ENCODE data around the gene C1QL4.

The C1QL4 gene

DNA sequence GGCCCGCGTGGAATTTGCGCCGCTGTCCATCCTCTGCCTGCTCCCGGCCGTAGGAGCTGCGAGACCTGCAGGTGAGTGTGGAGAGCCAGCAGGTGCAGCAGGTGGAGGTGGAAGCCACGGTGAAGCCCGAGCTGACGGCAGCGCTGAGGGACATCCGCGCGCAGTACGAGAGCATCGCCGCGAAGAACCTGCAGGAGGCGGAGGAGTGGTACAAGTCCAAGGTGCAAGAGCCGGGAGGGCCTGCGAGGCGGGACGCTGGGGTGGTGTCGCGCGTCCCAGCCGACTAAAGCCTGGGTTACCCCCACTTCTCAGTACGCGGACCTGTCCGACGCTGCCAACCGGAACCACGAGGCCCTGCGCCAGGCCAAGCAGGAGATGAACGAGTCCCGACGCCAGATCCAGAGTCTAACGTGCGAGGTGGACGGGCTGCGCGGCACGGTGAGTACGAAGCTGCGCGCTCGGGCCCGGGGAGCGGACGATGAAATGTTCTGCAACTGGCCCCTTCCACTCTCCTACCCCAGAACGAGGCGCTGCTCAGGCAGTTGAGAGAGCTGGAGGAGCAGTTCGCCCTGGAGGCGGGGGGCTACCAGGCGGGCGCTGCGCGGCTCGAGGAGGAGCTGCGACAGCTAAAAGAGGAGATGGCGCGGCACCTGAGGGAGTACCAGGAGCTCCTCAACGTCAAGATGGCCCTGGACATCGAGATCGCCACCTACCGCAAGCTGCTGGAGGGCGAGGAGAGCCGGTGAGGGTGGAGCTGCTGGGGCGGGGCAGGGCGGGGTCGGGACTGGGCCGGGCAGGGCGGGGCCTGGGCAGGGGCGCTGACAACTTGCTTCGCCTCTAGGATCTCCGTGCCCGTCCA lies 39.9 kb downstream of the C1QL4 start:
- TF ChIP-seq CTCF (conservative IDR thresholded peaks at IDR 0.05; ENCODE audit: low read length) = no peak
- no peak overlapping the region for H3K4me3 ChIP-seq (ENCODE audit: low read length)
- no peak for DNase-seq (ENCODE audit: low read depth)

DNA sequence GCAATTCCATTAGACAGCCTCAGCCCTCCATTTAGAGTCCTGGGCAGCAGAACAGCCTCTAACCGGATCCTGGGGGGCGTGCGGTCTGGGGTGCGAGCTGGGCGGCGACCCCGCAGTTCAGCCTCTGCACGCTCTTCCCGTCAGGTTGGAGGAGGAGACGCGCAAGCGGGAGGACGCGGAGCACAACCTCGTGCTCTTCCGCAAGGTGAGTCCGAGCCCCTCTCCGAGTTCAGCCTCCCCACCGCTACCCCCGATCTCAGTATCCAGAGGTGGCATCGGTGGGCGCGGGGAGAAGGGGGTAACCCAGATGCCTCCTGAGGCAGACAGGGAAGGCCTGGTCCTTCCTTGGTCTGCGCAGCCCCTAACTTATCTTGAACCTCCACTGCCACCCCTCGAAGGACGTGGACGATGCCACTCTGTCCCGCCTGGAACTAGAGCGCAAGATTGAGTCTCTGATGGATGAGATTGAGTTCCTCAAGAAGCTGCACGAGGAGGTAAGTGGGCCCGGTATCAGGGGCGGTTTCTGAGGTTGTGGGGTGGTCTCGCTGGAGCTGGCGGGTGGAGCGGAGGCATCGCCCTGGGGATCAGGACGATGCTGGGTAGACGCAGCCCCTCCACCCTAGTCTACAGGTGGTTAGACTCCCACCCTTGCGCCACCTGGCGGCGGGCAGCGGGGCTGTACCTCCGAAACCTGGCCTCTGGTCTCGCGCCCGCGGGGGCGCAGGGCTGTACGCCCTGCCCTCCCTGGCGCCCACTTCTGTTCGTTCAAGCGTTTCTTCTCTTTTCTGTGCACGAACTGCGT lies 40.8 kb downstream of the C1QL4 start:
- H3K4me3 ChIP-seq (ENCODE audit: low read length) = no peak overlapping the region
- no peak for DNase-seq (ENCODE audit: low read depth)
- peak; percentile 50 for TF ChIP-seq CTCF (conservative IDR thresholded peaks at IDR 0.05; ENCODE audit: low read length)

- H3K4me3 ChIP-seq (ENCODE audit: low read length) = no peak within 1 kb of the TSS
- no peak for TF ChIP-seq CTCF (conservative IDR thresholded peaks at IDR 0.05; ENCODE audit: low read length)
These were observed 41.7 kb downstream of the C1QL4 start, which contains the start of gene PRPH for GRCh38 chr12:49295082-49295936. TSS of gene PRPH (plus strand) at chr12:49295147. CDS start at chr12:49295201, 54 bp downstream.

DNA sequence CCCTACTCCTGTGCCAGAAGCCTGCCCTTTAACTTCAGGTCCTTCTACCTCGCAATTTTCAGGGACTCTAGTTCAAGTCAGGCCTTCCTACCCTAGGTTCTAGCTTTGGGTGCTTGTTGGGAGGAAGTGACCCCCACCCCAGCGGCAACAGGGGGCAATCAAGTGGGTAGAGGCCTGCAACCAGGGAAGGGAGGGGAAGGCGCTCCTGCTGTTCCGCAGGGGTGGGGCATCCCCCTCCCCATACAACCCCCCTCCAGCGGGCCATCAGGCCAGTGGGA lies 42.2 kb downstream of the C1QL4 start:
- TF ChIP-seq CTCF (conservative IDR thresholded peaks at IDR 0.05; ENCODE audit: low read length) = no peak
- no peak for DNase-seq (ENCODE audit: low read depth)
- H3K4me3 ChIP-seq (ENCODE audit: low read length) = no peak overlapping the region

More at GRCh38 chr12:49295082-49295936, 41.7 kb downstream of the C1QL4 start, which contains the start of gene PRPH:
- no peak for DNase-seq (ENCODE audit: low read depth)

GRCh38 chr12:49294086-49294803 lies 42.7 kb downstream of the C1QL4 start:
- no peak for DNase-seq (ENCODE audit: low read depth)
- H3K4me3 ChIP-seq (ENCODE audit: low read length) = no peak overlapping the region
- TF ChIP-seq CTCF (conservative IDR thresholded peaks at IDR 0.05; ENCODE audit: low read length) = no peak

Measured in AG10803 (cell line).